ENCODE measurements around the gene BRD2. TPM values are rescaled to one million over a fixed set of nuclear protein-coding genes. Genes with fewer than 3 reads are reported as not detected.

Gene BRD2
- total and polyA plus RNA-seq, 7 experiments from 2014 or later = 33.4 to 391 (median 342) TPM

- Histone ChIP-seq H3K27me3 (ENCODE audit: control insufficient read depth in 2 of 2, insufficient read depth in 2 of 2, low read length in 2 of 2) (no peaks in the 10 kb centered on the region), H3K4me1 (ENCODE audit: control insufficient read depth in 2 of 2, insufficient read depth in 2 of 2, low read length in 2 of 2) (peaks cover 6 to 8% of the 10 kb centered on the region in 2 donors), H3K36me3 (ENCODE audit: control insufficient read depth in 2 of 3, insufficient read depth in 3 of 3, low read length in 3 of 3) (no peaks in the 10 kb centered on the region), H3K4me3 (ENCODE audit: low read length) (no peak overlapping the region), H3K27ac (ENCODE audit: low read depth, low read length) (no peak overlapping the region), H3K9me3 (ENCODE audit: control insufficient read depth in 2 of 3, low read length in 3 of 3) (no peaks in the 10 kb centered on the region)
- Mint-ChIP-seq H3K4me3 (no peak overlapping the region), H3K27ac (peak overlapping the region in 1 of 9 donors; percentile 48), H3K27me3 (peaks cover 0 to 5% (median 0%) of the 10 kb centered on the region in 5 donors), H3K9me3 (no peaks in the 10 kb centered on the region), H3K4me1 (peaks cover 24 to 52% (median 50%) of the 10 kb centered on the region in 7 donors), H3K36me3 (peaks cover 0 to 12% (median 3%) of the 10 kb centered on the region in 5 donors)
- ChIA-PET POLR2A (interaction anchor here (1.3 to 17.3 kb wide), 2 partner anchors 10 to 20 kb away, joined by 5 to 442 read pairs; no protein-coding TSS in a partner anchor), CTCF (interaction anchor here (0.7 to 1.7 kb wide), 3 partner anchors 24 to 75 kb away, joined by 3 to 6 read pairs (median 4); no protein-coding TSS in a partner anchor)
- no peak for DNase-seq
- no peak for ATAC-seq
- intact Hi-C loops (cut with micrococcal nuclease) = no loop called here
These were observed 7.8 kb upstream of the BRD2 start for GRCh38 chr6:32960563-32960962.

DNA sequence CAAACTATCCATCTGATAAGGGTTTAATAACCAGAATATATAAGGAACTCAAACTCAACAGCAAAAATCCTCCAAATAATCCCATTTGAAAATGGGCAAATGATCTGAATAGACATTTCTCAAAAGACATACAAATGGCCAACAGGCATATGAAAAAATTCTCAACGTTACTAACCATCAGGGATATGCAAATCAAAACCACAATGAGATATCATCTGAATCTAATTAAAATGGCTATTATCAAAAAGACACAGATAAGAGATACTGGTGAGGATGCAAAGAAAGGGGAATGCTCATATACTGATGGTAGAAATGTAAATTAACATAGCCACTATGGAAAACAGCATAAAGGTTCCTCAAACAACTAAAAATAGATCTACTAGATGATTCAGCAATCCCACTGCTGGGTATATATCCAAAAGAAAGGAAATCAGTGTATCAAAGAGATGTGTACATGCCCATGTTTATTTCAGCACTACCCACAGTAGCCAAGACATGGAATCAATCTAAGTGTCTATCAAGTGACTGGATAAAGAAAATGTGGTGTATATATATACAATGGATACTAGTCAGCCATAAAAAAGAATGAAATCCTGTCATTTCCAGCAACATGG lies 6.1 kb upstream of the BRD2 start:
- Mint-ChIP-seq H3K27me3 (peaks cover 0 to 5% (median 0%) of the 10 kb centered on the region in 5 donors), H3K4me3 (no peak overlapping the region), H3K9me3 (no peaks in the 10 kb centered on the region), H3K36me3 (peaks cover 0 to 12% (median 3%) of the 10 kb centered on the region in 5 donors), H3K27ac (peak overlapping the region in 4 of 9 donors; percentile 18 to 76 (median 66)), H3K4me1 (peaks cover 37 to 66% (median 64%) of the 10 kb centered on the region in 7 donors)
- Histone ChIP-seq H3K27me3 (ENCODE audit: control insufficient read depth in 2 of 2, insufficient read depth in 2 of 2, low read length in 2 of 2) (no peaks in the 10 kb centered on the region), H3K9me3 (ENCODE audit: control insufficient read depth in 2 of 3, low read length in 3 of 3) (no peaks in the 10 kb centered on the region), H3K4me3 (ENCODE audit: low read length) (no peak overlapping the region), H3K36me3 (ENCODE audit: control insufficient read depth in 2 of 3, insufficient read depth in 3 of 3, low read length in 3 of 3) (no peaks in the 10 kb centered on the region), H3K27ac (ENCODE audit: low read depth, low read length) (no peak overlapping the region), H3K4me1 (ENCODE audit: control insufficient read depth in 2 of 2, insufficient read depth in 2 of 2, low read length in 2 of 2) (peaks cover 21 to 25% of the 10 kb centered on the region in 2 donors)
- intact Hi-C loops (cut with micrococcal nuclease) = no loop called here
- CTCF ChIA-PET = interaction anchor here (1.0 to 14.2 kb wide), 5 partner anchors 9 to 77 kb away, joined by 4 to 229 read pairs (median 6); partner anchors contain the start of gene HLA-DMA
- POLR2A ChIA-PET = interaction anchor here (0.8 to 25.6 kb wide), 6 partner anchors 9 to 124 kb away, joined by 3 to 638 read pairs (median 223); partner anchors contain the start of genes HLA-DMA, HLA-DMB and TAP2
- ATAC-seq = no peak
- no peak for DNase-seq

- H3K4me1 ChIP-seq (ENCODE audit: control insufficient read depth in 2 of 2, insufficient read depth in 2 of 2, low read length in 2 of 2) = peaks cover 21 to 27% of the 10 kb centered on the region in 2 donors
- H3K36me3 ChIP-seq (ENCODE audit: control insufficient read depth in 2 of 3, insufficient read depth in 3 of 3, low read length in 3 of 3) = peaks cover 0 to 6% (median 0%) of the 10 kb centered on the region in 3 experiments
- intact Hi-C loops (cut with micrococcal nuclease) = no loop called here
- Mint-ChIP-seq H3K27me3 (peaks cover 0 to 5% (median 0%) of the 10 kb centered on the region in 5 donors), H3K36me3 (peaks cover 0 to 8% (median 0%) of the 10 kb centered on the region in 5 donors), H3K4me1 (peaks cover 41 to 70% (median 67%) of the 10 kb centered on the region in 7 donors), H3K9me3 (no peaks in the 10 kb centered on the region), H3K4me3 (peak overlapping the region in 4 of 10 donors; percentile 1 to 19 (median 8)), H3K27ac (peak overlapping the region in 5 of 9 donors; percentile 14 to 71 (median 50))
- H3K27me3 ChIP-seq (ENCODE audit: control insufficient read depth in 2 of 2, insufficient read depth in 2 of 2, low read length in 2 of 2) = no peaks in the 10 kb centered on the region
- H3K4me3 ChIP-seq (ENCODE audit: low read length) = no peak overlapping the region
- DNase-seq = no peak
- no peak for ATAC-seq
- H3K9me3 ChIP-seq (ENCODE audit: control insufficient read depth in 2 of 3, low read length in 3 of 3) = no peaks in the 10 kb centered on the region
- ChIA-PET POLR2A (interaction anchor here (0.6 to 25.6 kb wide), 7 partner anchors 11 to 257 kb away, joined by 3 to 638 read pairs (median 7); partner anchors contain the start of genes HLA-DMA, HLA-DMB and TAP2), CTCF (interaction anchor here (0.7 to 14.2 kb wide), 9 partner anchors 10 to 531 kb away, joined by 3 to 229 read pairs (median 4); partner anchors contain the start of genes HLA-DMA, HLA-DMB and TAP2)
- no peak overlapping the region for H3K27ac ChIP-seq (ENCODE audit: low read depth, low read length)
These were observed 4.5 kb upstream of the BRD2 start for GRCh38 chr6:32963866-32964265.

- Histone ChIP-seq H3K4me3 (ENCODE audit: low read length) (no peak overlapping the region), H3K36me3 (ENCODE audit: control insufficient read depth in 2 of 3, insufficient read depth in 3 of 3, low read length in 3 of 3) (peaks cover 0 to 6% (median 0%) of the 10 kb centered on the region in 3 experiments), H3K4me1 (ENCODE audit: control insufficient read depth in 2 of 2, insufficient read depth in 2 of 2, low read length in 2 of 2) (peaks cover 21 to 31% of the 10 kb centered on the region in 2 donors), H3K9me3 (ENCODE audit: control insufficient read depth in 2 of 3, low read length in 3 of 3) (no peaks in the 10 kb centered on the region), H3K27me3 (ENCODE audit: control insufficient read depth in 2 of 2, insufficient read depth in 2 of 2, low read length in 2 of 2) (no peaks in the 10 kb centered on the region), H3K27ac (ENCODE audit: low read depth, low read length) (no peak overlapping the region)
- Mint-ChIP-seq H3K36me3 (peaks cover 0 to 5% (median 0%) of the 10 kb centered on the region in 5 donors), H3K4me1 (peaks cover 38 to 69% (median 63%) of the 10 kb centered on the region in 7 donors), H3K27ac (peak overlapping the region in 7 of 9 donors; percentile 25 to 99 (median 78)), H3K9me3 (no peaks in the 10 kb centered on the region), H3K27me3 (peaks cover 0 to 2% (median 0%) of the 10 kb centered on the region in 5 donors), H3K4me3 (peak overlapping the region in 2 of 10 donors; percentile 22 to 37)
- ChIA-PET CTCF (interaction anchor here (1.3 to 14.2 kb wide), 6 partner anchors 11 to 126 kb away, joined by 3 to 229 read pairs (median 17); partner anchors contain the start of genes HLA-DMA, HLA-DMB and TAP2), POLR2A (interaction anchor here (1.3 to 25.6 kb wide), 5 partner anchors 11 to 126 kb away, joined by 3 to 638 read pairs (median 442); partner anchors contain the start of genes HLA-DMA, HLA-DMB, PSMB8 and TAP2)
- ATAC-seq = no peak
- intact Hi-C loops (cut with micrococcal nuclease) = loop anchor here in 1 of 2 donors (5.0 kb wide), 1 partner anchor 787 kb away; the partner anchor contains the start of genes AGPAT1 and RNF5
- no peak for DNase-seq
These were observed 3.6 kb upstream of the BRD2 start for GRCh38 chr6:32964776-32965175.

GRCh38 chr6:32967151-32968091 lies 973 bp upstream of the BRD2 start:
- CTCF ChIA-PET = interaction anchor here (0.6 to 14.2 kb wide), 14 partner anchors 14 to 204 kb away, joined by 3 to 229 read pairs (median 4); partner anchors contain the start of genes HLA-DMA and TAP2
- Mint-ChIP-seq H3K36me3 (peaks cover 0 to 21% (median 3%) of the 10 kb centered on the region in 5 donors), H3K4me1 (peaks cover 36 to 50% (median 43%) of the 10 kb centered on the region in 7 donors), H3K4me3 (peak overlapping the region; percentile 86 to 99 (median 96)), H3K27me3 (peaks cover 0 to 5% (median 0%) of the 10 kb centered on the region in 5 donors), H3K27ac (peak overlapping the region; percentile 78 to 100 (median 98)), H3K9me3 (peaks cover 0 to 13% (median 0%) of the 10 kb centered on the region in 11 donors)
- H3K9me3 ChIP-seq (ENCODE audit: control insufficient read depth in 2 of 3, low read length in 3 of 3) = no peaks in the 10 kb centered on the region
- H3K27ac ChIP-seq (ENCODE audit: low read depth, low read length) = peak overlapping the region; percentile 94
- peaks cover 21 to 31% of the 10 kb centered on the region in 2 donors for H3K4me1 ChIP-seq (ENCODE audit: control insufficient read depth in 2 of 2, insufficient read depth in 2 of 2, low read length in 2 of 2)
- intact Hi-C loops (cut with micrococcal nuclease) = loop anchor here (1.0 to 5.0 kb wide), 12 partner anchors 14 to 1069 kb away; partner anchors contain the start of genes HLA-DMA (in 2 of the 2), HLA-DMB (in 2 of the 2), AGPAT1 (in 1 of the 2) and PHF1 (in 1 of the 2)
- ATAC-seq (no peak), DNase-seq (peak in 4 of 9 donors; percentile 19 to 35 (median 30))
- H3K4me3 ChIP-seq (ENCODE audit: low read length) = peak overlapping the region; percentile 98
- H3K27me3 ChIP-seq (ENCODE audit: control insufficient read depth in 2 of 2, insufficient read depth in 2 of 2, low read length in 2 of 2) = no peaks in the 10 kb centered on the region
- POLR2A ChIA-PET = interaction anchor here (0.5 to 25.6 kb wide), 12 partner anchors 13 to 1069 kb away, joined by 3 to 638 read pairs (median 12); partner anchors contain the start of genes HLA-DMA, HLA-DMB, PSMB8 and PSMB9
- H3K36me3 ChIP-seq (ENCODE audit: control insufficient read depth in 2 of 3, insufficient read depth in 3 of 3, low read length in 3 of 3) = peaks cover 0 to 14% (median 0%) of the 10 kb centered on the region in 3 experiments
